GM21576 (cell line): ENCODE measurements around the gene SLCO4A1.

Experiments
- ATAC-seq: cut with Tn5 transposase; IDR thresholded peaks from one replicate; pipeline ENCODE4 v1.9.1; 2021; ENCODE audit warnings: mild to moderate bottlenecking, moderate library complexity; ENCODE audit not compliant: unreplicated experiment

SLCO4A1 gene

GRCh38 chr20:62650551-62651284, 8.4 kb downstream of the SLCO4A1 start:
- ATAC-seq, result no peak

GRCh38 chr20:62651285-62652021, 9.2 kb downstream of the SLCO4A1 start:
- ATAC-seq, result peak; percentile 49

DNA sequence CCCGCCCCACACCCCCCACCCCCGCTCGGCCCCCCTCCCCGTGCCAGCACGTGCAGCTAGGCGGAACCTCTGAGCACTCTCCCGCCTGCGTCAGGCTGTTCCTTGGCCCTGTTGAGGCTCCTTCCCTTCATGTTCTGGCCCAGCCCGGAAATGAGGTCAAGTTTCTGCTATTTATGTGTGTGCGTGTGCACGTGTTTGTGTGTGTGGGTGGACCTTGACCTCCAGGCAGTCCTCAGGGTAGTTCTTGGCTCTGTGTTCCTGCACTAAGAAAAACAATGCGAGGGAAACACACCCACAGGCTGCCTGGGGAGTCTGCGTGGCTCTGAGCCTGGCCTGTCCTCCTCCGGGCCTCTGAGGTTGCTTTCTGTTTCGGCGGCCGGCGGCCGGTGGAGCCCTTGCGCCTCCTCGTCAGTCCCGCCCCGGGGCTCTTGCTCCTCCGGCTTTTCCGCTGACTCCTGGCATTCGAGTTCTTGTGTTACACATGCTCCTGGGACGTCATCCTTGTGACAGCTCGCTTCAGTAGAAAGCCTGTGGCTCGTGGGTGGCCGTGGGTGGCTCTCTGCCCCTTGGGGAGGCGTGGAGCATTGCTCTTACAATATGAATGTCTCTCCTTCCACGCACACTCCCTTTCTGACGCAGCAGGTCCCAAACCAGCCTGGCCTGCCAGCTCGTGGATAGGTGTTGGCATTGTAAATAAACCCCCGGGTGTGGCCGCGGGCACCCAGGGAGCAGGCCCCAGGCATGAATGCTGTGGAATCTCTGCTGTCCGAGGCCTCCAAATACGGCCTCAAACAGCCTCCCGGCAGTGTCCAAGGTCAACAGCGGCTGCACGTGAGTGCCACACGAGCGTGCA, 10.0 kb downstream of the SLCO4A1 start:
- peak; percentile 47 for ATAC-seq

GRCh38 chr20:62652894-62653305, 10.6 kb downstream of the SLCO4A1 start:
- no peak for ATAC-seq

DNA sequence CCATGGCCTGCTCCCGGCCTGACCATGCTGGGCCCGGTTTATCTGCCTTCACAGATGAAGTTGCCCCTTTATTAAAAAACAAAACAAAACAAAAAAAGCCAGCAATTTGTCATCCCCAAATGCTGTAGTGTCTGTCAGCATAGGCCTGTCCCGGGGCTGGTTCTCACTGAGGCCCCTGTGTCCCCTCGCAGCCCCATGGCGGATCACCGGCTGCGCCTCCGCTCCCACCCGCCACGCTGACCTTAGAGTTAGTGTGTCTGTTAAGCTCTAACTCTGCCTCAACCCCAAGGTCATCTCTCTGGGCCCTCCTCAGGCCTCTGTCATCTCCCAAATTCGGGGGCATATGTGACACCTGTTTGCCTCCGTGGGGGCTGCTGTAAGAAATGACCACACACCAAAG, 11.1 kb downstream of the SLCO4A1 start:
- no peak for ATAC-seq

DNA sequence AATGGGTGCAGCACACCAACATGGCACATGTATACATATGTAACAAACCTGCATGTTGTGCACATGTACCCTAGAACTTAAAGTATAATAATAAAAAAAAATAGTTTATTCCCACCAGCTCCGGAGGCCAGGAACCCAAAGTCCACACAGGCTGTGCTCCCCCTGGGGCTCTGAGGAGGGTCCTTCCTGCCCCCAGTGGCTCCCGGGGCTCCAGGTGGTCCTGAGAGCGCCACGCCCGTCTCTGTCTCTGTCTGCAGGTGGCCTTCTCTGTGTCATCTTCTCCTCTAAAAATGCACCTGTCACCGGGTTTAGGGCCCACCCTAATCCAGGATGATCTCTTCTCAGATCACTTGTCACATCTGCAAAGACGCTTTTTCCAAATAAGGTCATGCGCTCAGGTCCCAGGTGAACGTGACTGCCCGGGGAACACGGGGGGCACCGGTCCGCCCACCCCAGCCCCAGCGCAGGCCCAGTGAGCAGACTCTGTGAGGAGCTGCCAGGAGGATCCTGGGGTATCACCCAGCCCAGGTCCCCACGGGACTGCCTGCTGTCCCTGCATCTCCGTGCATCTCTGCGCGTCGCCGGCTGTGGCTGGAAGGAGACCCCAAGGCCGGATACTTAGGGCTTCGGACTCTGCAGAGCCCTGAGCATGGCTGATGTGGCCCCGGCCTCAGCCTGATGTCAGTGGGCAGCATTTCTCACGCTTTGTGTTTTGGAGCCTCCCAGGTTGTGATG, 11.8 kb downstream of the SLCO4A1 start:
- no peak for ATAC-seq

DNA sequence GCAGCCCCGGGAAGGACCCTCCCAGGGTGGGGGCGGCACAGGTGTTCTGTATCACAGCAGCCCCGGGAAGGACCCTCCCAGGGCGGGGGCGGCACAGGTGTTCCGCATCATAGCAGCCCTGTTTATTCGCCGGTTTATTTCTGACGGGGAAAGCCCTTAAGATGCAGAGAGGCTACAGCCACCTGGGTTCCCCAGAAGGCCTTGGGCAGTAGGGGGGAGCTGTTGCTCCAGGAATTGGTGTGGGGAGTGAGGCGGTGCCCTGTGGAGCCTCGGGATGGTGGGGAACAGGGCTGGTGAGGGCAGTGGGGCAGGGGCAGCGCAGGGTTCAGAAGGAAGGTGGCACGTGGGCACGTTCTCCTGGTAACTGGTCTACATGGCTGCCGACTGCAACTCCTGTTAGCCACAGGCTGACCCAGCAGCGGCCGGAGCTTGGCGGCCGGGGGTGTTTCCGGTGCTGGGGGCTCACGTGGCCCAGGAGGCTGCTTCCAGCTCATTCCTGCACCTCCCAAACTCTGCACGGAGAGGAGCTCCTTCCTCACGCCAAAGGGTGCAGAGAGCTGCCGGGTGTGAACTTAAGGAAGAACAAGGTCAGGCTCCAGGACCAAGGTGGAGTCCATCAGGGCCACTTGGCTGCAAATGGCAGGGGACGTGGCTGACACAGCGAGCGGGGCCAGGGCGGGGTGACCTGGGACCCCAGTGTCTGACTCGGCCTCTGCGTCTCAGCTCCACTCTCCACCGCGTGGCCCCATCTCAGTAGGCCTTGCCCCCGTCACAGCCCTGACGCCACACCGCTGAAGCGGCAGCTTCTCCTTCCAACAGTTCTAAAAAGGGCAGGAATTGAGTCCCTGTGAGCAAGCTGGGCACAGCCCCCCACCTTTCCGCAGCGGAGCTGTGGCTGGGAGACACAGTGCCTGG, 13.2 kb downstream of the SLCO4A1 start:
- ATAC-seq, result no peak

- ATAC-seq, result no peak
Observed at GRCh38 chr20:62656197-62656918, 14.1 kb downstream of the SLCO4A1 start.

DNA sequence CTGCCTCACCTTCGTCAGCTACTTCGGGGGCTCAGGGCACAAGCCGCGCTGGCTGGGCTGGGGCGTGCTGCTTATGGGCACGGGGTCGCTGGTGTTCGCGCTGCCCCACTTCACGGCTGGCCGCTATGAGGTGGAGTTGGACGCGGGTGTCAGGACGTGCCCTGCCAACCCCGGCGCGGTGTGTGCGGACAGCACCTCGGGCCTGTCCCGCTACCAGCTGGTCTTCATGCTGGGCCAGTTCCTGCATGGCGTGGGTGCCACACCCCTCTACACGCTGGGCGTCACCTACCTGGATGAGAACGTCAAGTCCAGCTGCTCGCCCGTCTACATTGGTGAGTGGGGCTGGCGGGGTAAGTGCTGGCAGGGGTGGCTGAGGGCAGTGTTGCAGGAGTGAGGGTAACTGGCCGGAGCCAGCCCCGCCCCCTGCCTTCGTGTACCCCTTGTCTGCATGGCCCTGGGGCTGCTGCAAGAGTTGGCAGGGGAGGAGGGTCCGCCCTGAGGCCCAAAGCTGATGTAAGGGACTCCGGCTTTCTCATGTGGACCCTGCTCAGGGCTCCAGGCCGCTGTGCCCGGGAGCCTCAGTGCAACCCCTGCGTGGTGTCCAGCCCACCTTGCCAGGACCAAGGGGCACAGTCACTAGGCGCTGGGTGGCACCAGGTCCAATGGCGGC, 14.8 kb downstream of the SLCO4A1 start:
- no peak for ATAC-seq

DNA sequence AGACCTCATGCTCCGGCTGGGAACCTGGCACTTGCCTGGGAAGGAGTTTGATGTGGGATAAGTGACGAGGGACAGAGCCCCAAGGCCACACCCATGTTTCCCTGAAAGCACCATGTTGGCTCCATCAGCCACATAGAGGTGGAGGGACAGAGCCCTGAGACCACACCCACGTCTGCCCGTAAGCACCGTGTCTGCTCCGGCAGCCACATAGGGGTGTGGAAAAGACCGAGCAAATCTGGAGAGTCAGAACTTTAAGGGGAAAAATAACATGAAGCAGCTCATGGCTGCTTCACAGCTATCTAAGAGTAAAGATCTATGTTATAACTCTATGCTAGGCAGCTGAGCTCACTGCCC, 15.3 kb downstream of the SLCO4A1 start:
- no peak for ATAC-seq

DNA sequence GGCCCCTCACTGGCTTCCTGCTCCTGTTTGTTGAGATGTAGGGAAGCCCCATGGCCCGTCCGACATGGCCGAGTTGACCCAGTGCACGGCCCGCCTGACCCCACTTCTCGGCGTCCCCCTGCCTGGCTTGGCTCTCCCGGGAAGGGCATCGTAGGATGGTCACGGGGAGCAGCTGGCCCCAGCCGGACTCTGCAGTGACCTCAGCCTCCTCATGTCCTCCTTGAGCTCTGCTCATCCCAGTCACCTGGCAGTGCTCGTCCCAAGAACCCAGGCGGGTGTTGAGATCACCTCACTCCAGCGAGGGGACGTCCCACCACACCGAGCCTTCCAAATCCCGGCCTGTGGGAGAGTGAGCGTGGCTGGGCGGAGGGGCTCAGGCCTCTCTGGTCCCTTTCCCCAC, 15.7 kb downstream of the SLCO4A1 start:
- no peak for ATAC-seq

- no peak for ATAC-seq
Observed at GRCh38 chr20:62658593-62659178, 16.4 kb downstream of the SLCO4A1 start.

- ATAC-seq, result no peak
Observed at GRCh38 chr20:62659488-62660239, 17.4 kb downstream of the SLCO4A1 start.

- ATAC-seq, result no peak
Observed at GRCh38 chr20:62660240-62660615, 17.9 kb downstream of the SLCO4A1 start.

DNA sequence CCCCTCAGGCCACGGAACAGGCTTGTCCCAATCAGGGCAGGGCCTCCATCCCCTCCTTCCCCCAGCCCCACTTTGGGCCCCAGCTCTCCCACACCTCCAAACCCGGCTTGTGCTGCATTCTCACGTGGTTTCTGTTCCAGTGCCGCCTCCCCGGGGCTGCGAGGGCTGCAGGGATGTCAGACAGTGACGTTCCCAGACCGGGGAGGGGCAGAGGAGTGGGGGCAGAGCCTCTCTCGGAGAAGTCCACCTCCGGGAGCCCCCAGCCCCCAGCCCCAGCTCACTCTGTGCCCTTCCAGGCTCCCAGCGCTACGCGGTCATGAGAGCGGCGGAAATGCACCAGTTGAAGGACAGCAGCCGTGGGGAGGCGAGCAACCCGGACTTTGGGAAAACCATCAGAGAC, 18.5 kb downstream of the SLCO4A1 start:
- ATAC-seq, result no peak

DNA sequence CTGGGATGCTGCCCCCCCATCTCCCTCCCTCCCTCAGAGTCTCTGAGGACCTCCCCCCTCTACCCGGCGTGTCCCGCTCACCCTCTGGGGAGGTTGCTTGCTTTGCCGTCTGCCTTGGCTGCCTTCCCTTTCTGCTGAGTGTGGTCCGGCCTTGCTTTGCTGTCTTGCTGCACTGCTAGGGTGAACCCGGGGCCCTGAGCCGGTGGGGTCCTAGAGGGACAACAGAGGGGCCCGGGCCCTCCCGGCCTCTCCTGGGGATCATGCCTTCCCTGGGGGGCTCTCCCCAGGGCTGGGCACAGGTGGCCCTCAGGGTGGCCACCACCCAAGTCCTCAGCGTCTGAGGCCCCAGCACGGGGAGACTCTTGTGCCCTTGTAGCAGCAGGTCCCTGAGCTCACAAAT, 19.3 kb downstream of the SLCO4A1 start:
- no peak for ATAC-seq

GRCh38 chr20:62662422-62662821, 20.1 kb downstream of the SLCO4A1 start:
- ATAC-seq, result no peak
